ENCODE results near the gene NUP98. TPM values are rescaled to one million over a fixed set of nuclear protein-coding genes. Genes with fewer than 3 reads are reported as not detected.

Gene NUP98
- total and polyA plus RNA-seq, 2 of the 13 experiments (the other 11 are each of a cell fraction or from before 2014, with no cell fraction given) = 76.6 to 85.3 TPM

DNA sequence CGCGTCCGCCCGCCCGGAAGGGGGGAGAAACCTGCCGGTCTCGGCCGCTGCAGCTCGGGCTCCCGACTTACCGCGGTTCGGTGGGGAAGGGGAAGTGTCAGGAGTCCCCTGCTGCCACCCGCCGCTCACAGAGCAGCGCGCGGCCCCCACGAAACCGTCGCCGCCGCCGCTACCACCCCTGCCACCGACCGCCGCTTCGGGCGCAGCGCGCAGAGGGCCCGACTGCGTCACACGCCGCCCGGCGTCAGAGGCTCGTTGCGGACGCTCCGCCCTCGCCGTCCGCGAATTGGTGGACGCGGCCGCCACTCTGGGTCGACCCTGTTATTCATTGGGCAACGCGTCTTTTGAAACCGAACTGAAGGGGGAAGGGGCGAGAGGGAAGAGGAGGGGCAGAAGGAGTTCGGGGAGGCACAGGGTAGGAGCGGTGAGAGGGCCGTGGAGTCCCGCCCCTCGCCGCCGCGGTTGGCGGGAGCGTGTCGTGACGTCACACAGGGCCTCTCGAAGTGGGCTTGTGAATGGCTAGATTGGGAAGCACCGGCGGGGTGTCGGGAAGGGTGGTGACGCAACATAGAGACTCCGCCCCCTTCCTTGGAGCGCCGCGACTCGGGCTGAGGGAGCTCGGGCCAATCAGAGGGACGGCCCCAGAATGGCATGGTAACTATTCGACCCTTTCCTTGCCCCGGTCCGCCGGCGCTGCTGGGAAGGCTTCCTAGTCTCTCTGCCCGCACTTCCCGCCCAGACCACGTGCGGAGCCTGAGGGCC is at the start of gene NUP98 (continued):
- TF ChIP-seq, protein P1, sequence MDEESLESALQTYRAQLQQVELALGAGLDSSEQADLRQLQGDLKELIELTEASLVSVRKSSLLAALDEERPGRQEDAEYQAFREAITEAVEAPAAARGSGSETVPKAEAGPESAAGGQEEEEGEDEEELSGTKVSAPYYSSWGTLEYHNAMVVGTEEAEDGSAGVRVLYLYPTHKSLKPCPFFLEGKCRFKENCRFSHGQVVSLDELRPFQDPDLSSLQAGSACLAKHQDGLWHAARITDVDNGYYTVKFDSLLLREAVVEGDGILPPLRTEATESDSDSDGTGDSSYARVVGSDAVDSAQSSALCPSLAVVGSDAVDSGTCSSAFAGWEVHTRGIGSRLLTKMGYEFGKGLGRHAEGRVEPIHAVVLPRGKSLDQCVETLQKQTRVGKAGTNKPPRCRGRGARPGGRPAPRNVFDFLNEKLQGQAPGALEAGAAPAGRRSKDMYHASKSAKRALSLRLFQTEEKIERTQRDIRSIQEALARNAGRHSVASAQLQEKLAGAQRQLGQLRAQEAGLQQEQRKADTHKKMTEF (CRISPR knock-in tag; IDR thresholded peaks at IDR 0.05) = peak; percentile 79
- TF ChIP-seq ZNF232 (CRISPR knock-in tag; IDR thresholded peaks at IDR 0.05; ENCODE audit: borderline replicate concordance) = peak; percentile 78; the same call in 1 of the 2 replicates
- peak; percentile 94 for TF ChIP-seq CEBPG (CRISPR knock-in tag; IDR thresholded peaks at IDR 0.05)
- no peak for TF ChIP-seq ZNF337 (CRISPR knock-in tag; IDR thresholded peaks at IDR 0.05; ENCODE audit: borderline replicate concordance, low read depth)
- TF ChIP-seq SAP130 (CRISPR knock-in tag; IDR thresholded peaks at IDR 0.05; ENCODE audit: low read depth) = peak; percentile 90
- TF ChIP-seq, protein P2, sequence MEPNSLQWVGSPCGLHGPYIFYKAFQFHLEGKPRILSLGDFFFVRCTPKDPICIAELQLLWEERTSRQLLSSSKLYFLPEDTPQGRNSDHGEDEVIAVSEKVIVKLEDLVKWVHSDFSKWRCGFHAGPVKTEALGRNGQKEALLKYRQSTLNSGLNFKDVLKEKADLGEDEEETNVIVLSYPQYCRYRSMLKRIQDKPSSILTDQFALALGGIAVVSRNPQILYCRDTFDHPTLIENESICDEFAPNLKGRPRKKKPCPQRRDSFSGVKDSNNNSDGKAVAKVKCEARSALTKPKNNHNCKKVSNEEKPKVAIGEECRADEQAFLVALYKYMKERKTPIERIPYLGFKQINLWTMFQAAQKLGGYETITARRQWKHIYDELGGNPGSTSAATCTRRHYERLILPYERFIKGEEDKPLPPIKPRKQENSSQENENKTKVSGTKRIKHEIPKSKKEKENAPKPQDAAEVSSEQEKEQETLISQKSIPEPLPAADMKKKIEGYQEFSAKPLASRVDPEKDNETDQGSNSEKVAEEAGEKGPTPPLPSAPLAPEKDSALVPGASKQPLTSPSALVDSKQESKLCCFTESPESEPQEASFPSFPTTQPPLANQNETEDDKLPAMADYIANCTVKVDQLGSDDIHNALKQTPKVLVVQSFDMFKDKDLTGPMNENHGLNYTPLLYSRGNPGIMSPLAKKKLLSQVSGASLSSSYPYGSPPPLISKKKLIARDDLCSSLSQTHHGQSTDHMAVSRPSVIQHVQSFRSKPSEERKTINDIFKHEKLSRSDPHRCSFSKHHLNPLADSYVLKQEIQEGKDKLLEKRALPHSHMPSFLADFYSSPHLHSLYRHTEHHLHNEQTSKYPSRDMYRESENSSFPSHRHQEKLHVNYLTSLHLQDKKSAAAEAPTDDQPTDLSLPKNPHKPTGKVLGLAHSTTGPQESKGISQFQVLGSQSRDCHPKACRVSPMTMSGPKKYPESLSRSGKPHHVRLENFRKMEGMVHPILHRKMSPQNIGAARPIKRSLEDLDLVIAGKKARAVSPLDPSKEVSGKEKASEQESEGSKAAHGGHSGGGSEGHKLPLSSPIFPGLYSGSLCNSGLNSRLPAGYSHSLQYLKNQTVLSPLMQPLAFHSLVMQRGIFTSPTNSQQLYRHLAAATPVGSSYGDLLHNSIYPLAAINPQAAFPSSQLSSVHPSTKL (CRISPR knock-in tag; IDR thresholded peaks at IDR 0.05) = peak; percentile 39
- TF ChIP-seq ZNF510 (CRISPR knock-in tag; IDR thresholded peaks at IDR 0.05; ENCODE audit: low read depth) = 0 out of 2 replicates have a peak, but pooled peaks have one; percentile 48
- TF ChIP-seq, protein P3, sequence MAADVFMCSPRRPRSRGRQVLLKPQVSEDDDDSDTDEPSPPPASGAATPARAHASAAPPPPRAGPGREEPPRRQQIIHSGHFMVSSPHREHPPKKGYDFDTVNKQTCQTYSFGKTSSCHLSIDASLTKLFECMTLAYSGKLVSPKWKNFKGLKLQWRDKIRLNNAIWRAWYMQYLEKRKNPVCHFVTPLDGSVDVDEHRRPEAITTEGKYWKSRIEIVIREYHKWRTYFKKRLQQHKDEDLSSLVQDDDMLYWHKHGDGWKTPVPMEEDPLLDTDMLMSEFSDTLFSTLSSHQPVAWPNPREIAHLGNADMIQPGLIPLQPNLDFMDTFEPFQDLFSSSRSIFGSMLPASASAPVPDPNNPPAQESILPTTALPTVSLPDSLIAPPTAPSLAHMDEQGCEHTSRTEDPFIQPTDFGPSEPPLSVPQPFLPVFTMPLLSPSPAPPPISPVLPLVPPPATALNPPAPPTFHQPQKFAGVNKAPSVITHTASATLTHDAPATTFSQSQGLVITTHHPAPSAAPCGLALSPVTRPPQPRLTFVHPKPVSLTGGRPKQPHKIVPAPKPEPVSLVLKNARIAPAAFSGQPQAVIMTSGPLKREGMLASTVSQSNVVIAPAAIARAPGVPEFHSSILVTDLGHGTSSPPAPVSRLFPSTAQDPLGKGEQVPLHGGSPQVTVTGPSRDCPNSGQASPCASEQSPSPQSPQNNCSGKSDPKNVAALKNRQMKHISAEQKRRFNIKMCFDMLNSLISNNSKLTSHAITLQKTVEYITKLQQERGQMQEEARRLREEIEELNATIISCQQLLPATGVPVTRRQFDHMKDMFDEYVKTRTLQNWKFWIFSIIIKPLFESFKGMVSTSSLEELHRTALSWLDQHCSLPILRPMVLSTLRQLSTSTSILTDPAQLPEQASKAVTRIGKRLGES (CRISPR knock-in tag; IDR thresholded peaks at IDR 0.05; ENCODE audit: borderline replicate concordance) = peak; percentile 84; the same call in 1 of the 2 replicates
- TF ChIP-seq CREB1 (IDR thresholded peaks at IDR 0.05) = peak; percentile 100
- TF ChIP-seq CREB1 (CRISPR knock-in tag; IDR thresholded peaks at IDR 0.05) = peak; percentile 97
- peak; percentile 40; the same call in 1 of the 2 replicates for TF ChIP-seq ZNF670 (CRISPR knock-in tag; IDR thresholded peaks at IDR 0.05; ENCODE audit: borderline replicate concordance)
- TF ChIP-seq, protein P4, sequence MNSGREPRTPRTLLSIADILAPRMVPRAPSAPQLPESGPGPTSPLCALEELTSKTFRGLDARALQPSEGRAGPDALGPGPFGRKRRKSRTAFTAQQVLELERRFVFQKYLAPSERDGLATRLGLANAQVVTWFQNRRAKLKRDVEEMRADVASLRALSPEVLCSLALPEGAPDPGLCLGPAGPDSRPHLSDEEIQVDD (CRISPR knock-in tag; IDR thresholded peaks at IDR 0.05; ENCODE audit: borderline replicate concordance) = peak; percentile 61; the same call in 1 of the 2 replicates
- TF ChIP-seq, protein P5, sequence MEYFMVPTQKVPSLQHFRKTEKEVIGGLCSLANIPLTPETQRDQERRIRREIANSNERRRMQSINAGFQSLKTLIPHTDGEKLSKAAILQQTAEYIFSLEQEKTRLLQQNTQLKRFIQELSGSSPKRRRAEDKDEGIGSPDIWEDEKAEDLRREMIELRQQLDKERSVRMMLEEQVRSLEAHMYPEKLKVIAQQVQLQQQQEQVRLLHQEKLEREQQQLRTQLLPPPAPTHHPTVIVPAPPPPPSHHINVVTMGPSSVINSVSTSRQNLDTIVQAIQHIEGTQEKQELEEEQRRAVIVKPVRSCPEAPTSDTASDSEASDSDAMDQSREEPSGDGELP (IDR thresholded peaks at IDR 0.05; ENCODE audit: borderline replicate concordance, low read depth) = peak; percentile 42; the same call in 1 of the 2 replicates
- peak; percentile 57; the same call in 1 of the 2 replicates for TF ChIP-seq CHD2 (IDR thresholded peaks at IDR 0.05; ENCODE audit: low read depth, low read length)
- TF ChIP-seq, protein P6, sequence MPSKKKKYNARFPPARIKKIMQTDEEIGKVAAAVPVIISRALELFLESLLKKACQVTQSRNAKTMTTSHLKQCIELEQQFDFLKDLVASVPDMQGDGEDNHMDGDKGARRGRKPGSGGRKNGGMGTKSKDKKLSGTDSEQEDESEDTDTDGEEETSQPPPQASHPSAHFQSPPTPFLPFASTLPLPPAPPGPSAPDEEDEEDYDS (CRISPR knock-in tag; IDR thresholded peaks at IDR 0.05) = peak; percentile 82; the same call in 1 of the 2 replicates
- TF ChIP-seq ZNF354B (CRISPR knock-in tag; IDR thresholded peaks at IDR 0.05) = peak; percentile 85; the same call in 1 of the 2 replicates
- peak; percentile 82; the same call in 1 of the 2 replicates for TF ChIP-seq ZNF34 (CRISPR knock-in tag; IDR thresholded peaks at IDR 0.05; ENCODE audit: borderline replicate concordance)
- TF ChIP-seq ZMYM4 (CRISPR knock-in tag; IDR thresholded peaks at IDR 0.05) = peak; percentile 91
- peak; percentile 77 for TF ChIP-seq POLR2AphosphoS5 (IDR thresholded peaks at IDR 0.05; ENCODE audit: low read depth, low read length)
